Neuronal stem cell (in vitro differentiated cells): ENCODE results near the gene MYO1E.

Source experiments
- DNase-seq: peaks from one replicate; pipeline ENCODE4 v3.0.0-alpha.2; 2013; ENCODE audit warnings: low spot score
- H2AFZ ChIP-seq: one replicate; pipeline ENCODE4 v1.6.1; 2013; ENCODE audit warnings: mild to moderate bottlenecking, low read length, inconsistent platforms
- H2AK5ac ChIP-seq: 2 replicates; pipeline ENCODE4 v1.6.1; 2013; ENCODE audit warnings: low read depth, mild to moderate bottlenecking, inconsistent platforms, low read length, moderate library complexity, mixed read lengths
- H2BK120ac ChIP-seq: 2 replicates; pipeline ENCODE4 v1.6.1; 2013; ENCODE audit warnings: low read depth, mild to moderate bottlenecking, inconsistent platforms, low read length, moderate library complexity, mixed read lengths
- H2BK12ac ChIP-seq: one replicate; pipeline ENCODE4 v1.6.1; 2013; ENCODE audit warnings: low read length, inconsistent platforms
- H2BK15ac ChIP-seq: 2 replicates; pipeline ENCODE4 v1.6.1; 2013; ENCODE audit warnings: mild to moderate bottlenecking, low read length, inconsistent platforms, mixed read lengths
- H2BK5ac ChIP-seq: one replicate; pipeline ENCODE4 v1.6.1; 2013; ENCODE audit warnings: inconsistent platforms, mild to moderate bottlenecking, low read length, moderate library complexity
- H3K14ac ChIP-seq: one replicate; pipeline ENCODE4 v1.6.1; 2013; ENCODE audit warnings: low read length, inconsistent platforms
- H3K18ac ChIP-seq: 2 replicates; pipeline ENCODE4 v1.6.1; 2013; ENCODE audit warnings: low read length, inconsistent platforms
- H3K23ac ChIP-seq: 2 replicates; pipeline ENCODE4 v1.6.1; 2013; ENCODE audit warnings: low read depth, mild to moderate bottlenecking, mixed read lengths, low read length, inconsistent platforms; ENCODE audit not compliant: poor library complexity
- H3K27ac ChIP-seq: replicated peaks from 3 replicates; pipeline ENCODE4 v1.5.1; 2013; ENCODE audit warnings: low read length, inconsistent platforms
- H3K27me3 ChIP-seq, 3 experiments: 2 replicates each; pipeline ENCODE4 v1.6.1; 2013; ENCODE audit warnings: low read length in 3 of 3, mild to moderate bottlenecking in 2 of 3, inconsistent platforms in 1 of 3, low read depth in 1 of 3, mixed read lengths in 1 of 3, moderate library complexity in 1 of 3; ENCODE audit not compliant: control insufficient read depth in 3 of 3, insufficient read depth in 3 of 3
- H3K36me3 ChIP-seq, 2 donors: replicated peaks in 1 of 2; 2 replicates each; pipeline ENCODE4 v1.6.1; 2013; ENCODE audit warnings: low read length in 2 of 2; ENCODE audit not compliant: control insufficient read depth in 2 of 2, insufficient read depth in 2 of 2
- H3K4ac ChIP-seq: 2 replicates; pipeline ENCODE4 v1.6.1; 2013; ENCODE audit warnings: inconsistent platforms, mild to moderate bottlenecking, low read length, moderate library complexity
- H3K4me1 ChIP-seq, 2 donors: 1 replicate in 1 of 2; 2 replicates in 1 of 2; pipeline ENCODE4 v1.6.1; 2013; ENCODE audit warnings: low read length in 2 of 2, low read depth in 1 of 2; ENCODE audit not compliant: control insufficient read depth in 2 of 2, insufficient read depth in 1 of 2
- H3K4me2 ChIP-seq: one replicate; pipeline ENCODE4 v1.6.1; 2013; ENCODE audit warnings: mild to moderate bottlenecking, low read length, inconsistent platforms; ENCODE audit not compliant: insufficient read depth, poor library complexity, severe bottlenecking
- H3K4me3 ChIP-seq, 2 donors: 2 replicates each; pipeline ENCODE4 v1.5.1; 2013; ENCODE audit warnings: low read length in 2 of 2, mild to moderate bottlenecking in 2 of 2, inconsistent platforms in 1 of 2, moderate library complexity in 1 of 2
- H3K79me1 ChIP-seq: one replicate; pipeline ENCODE4 v1.6.1; 2013; ENCODE audit warnings: low read depth, mild to moderate bottlenecking, inconsistent platforms, low read length, moderate library complexity
- H3K9ac ChIP-seq: one replicate; pipeline ENCODE4 v1.6.1; 2013; ENCODE audit warnings: mild to moderate bottlenecking, low read depth, low read length, inconsistent platforms; ENCODE audit not compliant: poor library complexity
- H3K9me3 ChIP-seq, 2 donors: replicated peaks in 1 of 2; 2 replicates each; pipeline versions ENCODE3 to v1.6.1; 2013; ENCODE audit warnings: low read length in 2 of 2, mild to moderate bottlenecking in 2 of 2, inconsistent platforms in 1 of 2, low read depth in 1 of 2, mixed read lengths in 1 of 2, moderate library complexity in 1 of 2; ENCODE audit not compliant: control insufficient read depth in 2 of 2, insufficient read depth in 1 of 2
- H4K8ac ChIP-seq: one replicate; pipeline ENCODE4 v1.6.1; 2013; ENCODE audit warnings: low read depth, mild to moderate bottlenecking, inconsistent platforms, low read length, moderate library complexity
- H4K91ac ChIP-seq: one replicate; pipeline ENCODE4 v1.6.1; 2013; ENCODE audit warnings: low read length, low read depth, mild to moderate bottlenecking, inconsistent platforms; ENCODE audit not compliant: poor library complexity
- WGBS, 2 donors: extraction: QIAGEN DNeasy Blood & Tissue Kit; methylation state at CpG; one replicate each; pipeline ENCODE4 v1.1.7; 2013; ENCODE audit warnings: missing lambda C conversion rate in 2 of 2, mixed read lengths in 1 of 2; ENCODE audit not compliant: insufficient read length in 2 of 2, insufficient replicate concordance in 1 of 2; ENCODE audit errors: extremely low coverage in 2 of 2; 5-methylcytosine and 5-hydroxymethylcytosine counted together

The MYO1E gene

GRCh38 chr15:59252137-59252536 is 120.5 kb downstream of the MYO1E start:
- H2AK5ac ChIP-seq, result no peak overlapping the region
- no peak overlapping the region for H2BK5ac ChIP-seq
- H4K8ac ChIP-seq, result no peak overlapping the region
- no peak overlapping the region for H4K91ac ChIP-seq
- no peak overlapping the region for H2BK15ac ChIP-seq
- no peak overlapping the region for H2AFZ ChIP-seq
- no peaks in the 10 kb centered on the region for H3K27me3 ChIP-seq
- no peak overlapping the region for H3K4me3 ChIP-seq
- no peaks in the 10 kb centered on the region for H3K4me1 ChIP-seq
- H2BK120ac ChIP-seq, result no peak overlapping the region
- no peak overlapping the region for H3K9ac ChIP-seq
- DNase-seq, result no peak
- no peak overlapping the region for H2BK12ac ChIP-seq
- no peaks in the 10 kb centered on the region for H3K79me1 ChIP-seq
- no peak overlapping the region for H3K23ac ChIP-seq
- H3K9me3 ChIP-seq, result no peaks in the 10 kb centered on the region
- no peak overlapping the region for H3K27ac ChIP-seq
- H3K4ac ChIP-seq, result no peak overlapping the region
- WGBS, 2 donors, result no CpG with 5 or more reads among the region's 5 CpGs
- H3K4me2 ChIP-seq, result no peak overlapping the region
- H3K36me3 ChIP-seq, result peaks cover 0 to 1% of the 10 kb centered on the region in 2 donors
- no peak overlapping the region for H3K18ac ChIP-seq
- no peak overlapping the region for H3K14ac ChIP-seq

DNA sequence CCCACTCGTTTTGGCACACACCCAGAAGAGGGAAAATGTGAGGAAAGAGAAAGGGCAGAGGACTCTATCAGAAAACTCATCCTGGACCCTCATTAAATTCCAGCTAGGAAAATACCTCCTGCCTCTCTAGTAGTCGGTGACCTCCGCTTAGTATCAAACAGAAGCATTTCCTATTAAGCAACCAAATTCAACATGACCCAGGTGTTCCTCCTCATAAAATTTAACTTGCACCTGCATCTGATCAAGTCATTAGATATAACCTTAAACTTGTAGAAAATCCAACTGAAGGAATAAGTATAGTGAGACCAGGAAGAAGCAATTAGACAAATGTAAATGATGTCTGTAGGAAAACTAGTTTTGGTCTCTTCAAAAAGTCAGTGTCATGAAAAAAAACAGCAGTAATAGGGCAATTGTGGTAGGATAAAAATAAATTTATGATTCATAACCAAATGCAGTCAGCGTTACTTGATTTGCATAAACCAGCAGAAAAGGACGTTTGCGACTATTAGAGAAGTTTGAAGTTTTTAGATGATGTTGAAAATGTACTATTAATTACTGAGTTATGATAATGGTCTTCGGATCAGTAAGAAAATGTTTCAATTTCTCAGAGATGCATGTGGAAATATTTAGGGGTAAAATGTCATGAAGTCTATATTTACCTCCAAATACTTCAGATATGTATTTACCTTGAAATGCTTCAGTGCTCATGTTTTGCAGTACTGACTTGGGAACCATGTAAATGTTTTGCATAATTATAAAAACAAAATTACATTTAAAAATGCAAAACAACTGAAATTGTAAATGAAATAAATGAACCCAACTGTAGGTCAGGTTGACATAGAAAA is 121.4 kb downstream of the MYO1E start:
- no peak overlapping the region for H2BK15ac ChIP-seq
- no peaks in the 10 kb centered on the region for H3K27me3 ChIP-seq
- no peak overlapping the region for H3K14ac ChIP-seq
- H2BK12ac ChIP-seq, result no peak overlapping the region
- H4K8ac ChIP-seq, result no peak overlapping the region
- H3K36me3 ChIP-seq, result peaks cover 0 to 1% of the 10 kb centered on the region in 2 donors
- no CpG with 5 or more reads among the region's 7 CpGs for WGBS, 2 donors
- H2BK5ac ChIP-seq, result no peak overlapping the region
- H3K23ac ChIP-seq, result no peak overlapping the region
- no peak overlapping the region for H3K4me3 ChIP-seq
- no peaks in the 10 kb centered on the region for H3K4me1 ChIP-seq
- no peak overlapping the region for H2BK120ac ChIP-seq
- no peak for DNase-seq
- H2AK5ac ChIP-seq, result no peak overlapping the region
- no peak overlapping the region for H3K27ac ChIP-seq
- H2AFZ ChIP-seq, result no peak overlapping the region
- no peaks in the 10 kb centered on the region for H3K79me1 ChIP-seq
- no peaks in the 10 kb centered on the region for H3K9me3 ChIP-seq
- H3K9ac ChIP-seq, result no peak overlapping the region
- H4K91ac ChIP-seq, result no peak overlapping the region
- no peak overlapping the region for H3K18ac ChIP-seq
- no peak overlapping the region for H3K4ac ChIP-seq
- no peak overlapping the region for H3K4me2 ChIP-seq

DNA sequence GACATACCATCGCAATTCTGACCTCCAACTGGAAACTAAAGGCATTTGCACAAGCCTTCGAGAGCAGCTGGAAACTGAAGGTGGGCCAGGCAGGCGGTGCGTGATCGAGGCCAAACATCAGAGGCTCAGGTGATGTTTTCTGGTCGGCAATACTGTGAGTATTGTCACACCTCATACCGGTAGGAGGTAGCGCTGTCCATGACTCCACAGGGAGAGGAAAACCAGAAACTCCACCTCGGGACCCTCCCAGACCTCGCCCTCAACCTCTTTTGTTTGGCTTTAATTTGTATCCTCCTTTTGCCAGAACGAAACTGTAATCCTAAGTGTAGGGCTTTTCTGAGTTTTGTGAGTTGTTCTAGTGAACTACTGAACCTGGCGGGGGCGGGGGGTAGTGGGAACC is 122.4 kb downstream of the MYO1E start:
- Histone ChIP-seq H3K9me3 (no peaks in the 10 kb centered on the region), H3K27ac (no peak overlapping the region), H3K4ac (no peak overlapping the region), H3K9ac (no peak overlapping the region), H3K14ac (no peak overlapping the region), H3K79me1 (no peaks in the 10 kb centered on the region), H3K23ac (no peak overlapping the region), H3K4me2 (no peak overlapping the region), H4K91ac (no peak overlapping the region), H4K8ac (no peak overlapping the region), H3K27me3 (no peaks in the 10 kb centered on the region), H3K4me3 (no peak overlapping the region), H3K4me1 (no peaks in the 10 kb centered on the region), H2BK5ac (no peak overlapping the region), H2BK120ac (no peak overlapping the region), H3K18ac (no peak overlapping the region), H3K36me3 (no peaks in the 10 kb centered on the region), H2BK15ac (no peak overlapping the region), H2BK12ac (no peak overlapping the region), H2AFZ (no peak overlapping the region), H2AK5ac (no peak overlapping the region)
- WGBS, 2 donors, result no CpG with 5 or more reads among the region's 13 CpGs
- DNase-seq, result no peak

DNA sequence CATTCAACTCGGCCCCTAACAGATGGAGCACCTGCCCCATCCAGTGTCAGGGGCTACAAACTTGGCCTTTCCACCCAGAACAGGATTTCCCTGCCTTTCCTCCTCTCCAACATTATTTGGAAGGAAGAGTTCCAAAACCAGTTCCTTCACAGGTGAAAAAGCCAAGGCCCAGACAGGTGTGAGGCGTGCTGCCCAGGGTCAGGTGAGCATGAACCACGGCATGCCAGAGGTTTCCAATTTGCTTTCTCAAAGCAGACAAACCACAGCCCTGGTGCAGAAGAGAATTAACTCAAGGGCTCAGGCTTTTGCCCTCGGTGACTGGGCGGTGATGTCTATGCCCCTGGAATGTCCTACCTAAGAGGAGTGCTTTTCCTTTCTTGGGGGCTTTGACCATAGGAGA is 122.9 kb downstream of the MYO1E start:
- Histone ChIP-seq H3K4me3 (no peak overlapping the region), H2AFZ (no peak overlapping the region), H3K4ac (no peak overlapping the region), H3K4me1 (peaks cover 0 to 1% of the 10 kb centered on the region in 2 donors), H3K14ac (no peak overlapping the region), H4K8ac (no peak overlapping the region), H3K79me1 (no peaks in the 10 kb centered on the region), H3K27me3 (no peaks in the 10 kb centered on the region), H3K23ac (no peak overlapping the region), H3K9ac (no peak overlapping the region), H3K18ac (peak overlapping the region; percentile 27), H2BK12ac (no peak overlapping the region), H2AK5ac (no peak overlapping the region), H2BK5ac (no peak overlapping the region), H4K91ac (no peak overlapping the region), H3K36me3 (no peaks in the 10 kb centered on the region), H3K4me2 (no peak overlapping the region), H2BK120ac (no peak overlapping the region), H3K27ac (no peak overlapping the region), H3K9me3 (no peaks in the 10 kb centered on the region), H2BK15ac (no peak overlapping the region)
- WGBS, 2 donors, result no CpG with 5 or more reads among the region's 5 CpGs
- no peak for DNase-seq
